NCI-H446 (cell line): Measurements from ENCODE around the gene MYO1D.
"Not testable (repeated sequence)": the region's sequence is repeated elsewhere in the genome, so short reads cannot be mapped to it uniquely, and the experiment has no call there.

Experiments used
- DNase-seq, 2 experiments: peaks; one replicate each; lab custom pipeline; 2025; lab: John Stamatoyannopoulos, UW

Gene MYO1D

GRCh38 chr17:32894245-32894644 lies 17.3 kb upstream of the MYO1D start:
- no peak for DNase-seq

GRCh38 chr17:32887410-32887809 lies 10.5 kb upstream of the MYO1D start:
- DNase-seq, result not testable (repeated sequence)

GRCh38 chr17:32886951-32887350 lies 10.0 kb upstream of the MYO1D start:
- not testable (repeated sequence) for DNase-seq

- DNase-seq, result no peak
Measured at GRCh38 chr17:32882734-32883133, 5.8 kb upstream of the MYO1D start.

- no peak for DNase-seq
Measured at GRCh38 chr17:32882029-32882428, 5.1 kb upstream of the MYO1D start.

- no peak for DNase-seq
Measured at GRCh38 chr17:32880671-32881453, 3.9 kb upstream of the MYO1D start.

GRCh38 chr17:32879134-32879533 lies 2.2 kb upstream of the MYO1D start:
- DNase-seq, result no peak

- peak in 1 of 2 experiments; percentile 1 for DNase-seq
Measured at GRCh38 chr17:32878211-32878610, 1.3 kb upstream of the MYO1D start.

- DNase-seq, result peak; percentile 56 to 94
Measured at GRCh38 chr17:32877164-32877764, 340 bp upstream of the MYO1D start.

- peak in 1 of 2 experiments; percentile 33 for DNase-seq
Measured at GRCh38 chr17:32875923-32876416, 954 bp downstream of the MYO1D start.

GRCh38 chr17:32875230-32875917 lies 1.6 kb downstream of the MYO1D start:
- no peak for DNase-seq

- no peak for DNase-seq
Measured at GRCh38 chr17:32873114-32873513, 3.8 kb downstream of the MYO1D start.

GRCh38 chr17:32871746-32872145 lies 5.2 kb downstream of the MYO1D start:
- no peak for DNase-seq

GRCh38 chr17:32870969-32871368 lies 6.0 kb downstream of the MYO1D start:
- DNase-seq, result no peak

GRCh38 chr17:32870027-32870670 lies 6.8 kb downstream of the MYO1D start:
- DNase-seq, result peak in 1 of 2 experiments; percentile 5

GRCh38 chr17:32869345-32870026 lies 7.4 kb downstream of the MYO1D start:
- DNase-seq, result no peak

- no peak for DNase-seq
Measured at GRCh38 chr17:32865141-32865540, 11.8 kb downstream of the MYO1D start.

- DNase-seq, result no peak
Measured at GRCh38 chr17:32863559-32863958, 13.4 kb downstream of the MYO1D start.

GRCh38 chr17:32862940-32863339 lies 14.0 kb downstream of the MYO1D start:
- no peak for DNase-seq

- DNase-seq, result no peak
Measured at GRCh38 chr17:32861981-32862380, 14.9 kb downstream of the MYO1D start.

- DNase-seq, result no peak
Measured at GRCh38 chr17:32859857-32860525, 16.9 kb downstream of the MYO1D start.
